Neuronal stem cell (in vitro differentiated cells): Measurements from ENCODE around the gene PRIM2.
"Not testable (repeated sequence)": the region's sequence is repeated elsewhere in the genome, so short reads cannot be mapped to it uniquely, and the experiment has no call there.

Experiments
- DNase-seq: peaks from one replicate; pipeline ENCODE4 v3.0.0-alpha.2; 2013; ENCODE audit warnings: low spot score
- H2AFZ ChIP-seq: one replicate; pipeline ENCODE4 v1.6.1; 2013; ENCODE audit warnings: mild to moderate bottlenecking, low read length, inconsistent platforms
- H2AK5ac ChIP-seq: 2 replicates; pipeline ENCODE4 v1.6.1; 2013; ENCODE audit warnings: low read depth, mild to moderate bottlenecking, inconsistent platforms, low read length, moderate library complexity, mixed read lengths
- H2BK120ac ChIP-seq: 2 replicates; pipeline ENCODE4 v1.6.1; 2013; ENCODE audit warnings: low read depth, mild to moderate bottlenecking, inconsistent platforms, low read length, moderate library complexity, mixed read lengths
- H2BK12ac ChIP-seq: one replicate; pipeline ENCODE4 v1.6.1; 2013; ENCODE audit warnings: low read length, inconsistent platforms
- H2BK15ac ChIP-seq: 2 replicates; pipeline ENCODE4 v1.6.1; 2013; ENCODE audit warnings: mild to moderate bottlenecking, low read length, inconsistent platforms, mixed read lengths
- H2BK5ac ChIP-seq: one replicate; pipeline ENCODE4 v1.6.1; 2013; ENCODE audit warnings: inconsistent platforms, mild to moderate bottlenecking, low read length, moderate library complexity
- H3K14ac ChIP-seq: one replicate; pipeline ENCODE4 v1.6.1; 2013; ENCODE audit warnings: low read length, inconsistent platforms
- H3K18ac ChIP-seq: 2 replicates; pipeline ENCODE4 v1.6.1; 2013; ENCODE audit warnings: low read length, inconsistent platforms
- H3K23ac ChIP-seq: 2 replicates; pipeline ENCODE4 v1.6.1; 2013; ENCODE audit warnings: low read depth, mild to moderate bottlenecking, mixed read lengths, low read length, inconsistent platforms; ENCODE audit not compliant: poor library complexity
- H3K27ac ChIP-seq: replicated peaks from 3 replicates; pipeline ENCODE4 v1.5.1; 2013; ENCODE audit warnings: low read length, inconsistent platforms
- H3K27me3 ChIP-seq, 3 experiments: 2 replicates each; pipeline ENCODE4 v1.6.1; 2013; ENCODE audit warnings: low read length in 3 of 3, mild to moderate bottlenecking in 2 of 3, inconsistent platforms in 1 of 3, low read depth in 1 of 3, mixed read lengths in 1 of 3, moderate library complexity in 1 of 3; ENCODE audit not compliant: control insufficient read depth in 3 of 3, insufficient read depth in 3 of 3
- H3K36me3 ChIP-seq, 2 donors: replicated peaks in 1 of 2; 2 replicates each; pipeline ENCODE4 v1.6.1; 2013; ENCODE audit warnings: low read length in 2 of 2; ENCODE audit not compliant: control insufficient read depth in 2 of 2, insufficient read depth in 2 of 2
- H3K4ac ChIP-seq: 2 replicates; pipeline ENCODE4 v1.6.1; 2013; ENCODE audit warnings: inconsistent platforms, mild to moderate bottlenecking, low read length, moderate library complexity
- H3K4me1 ChIP-seq, 2 donors: 1 replicate in 1 of 2; 2 replicates in 1 of 2; pipeline ENCODE4 v1.6.1; 2013; ENCODE audit warnings: low read length in 2 of 2, low read depth in 1 of 2; ENCODE audit not compliant: control insufficient read depth in 2 of 2, insufficient read depth in 1 of 2
- H3K4me2 ChIP-seq: one replicate; pipeline ENCODE4 v1.6.1; 2013; ENCODE audit warnings: mild to moderate bottlenecking, low read length, inconsistent platforms; ENCODE audit not compliant: insufficient read depth, poor library complexity, severe bottlenecking
- H3K4me3 ChIP-seq, 2 donors: 2 replicates each; pipeline ENCODE4 v1.5.1; 2013; ENCODE audit warnings: low read length in 2 of 2, mild to moderate bottlenecking in 2 of 2, inconsistent platforms in 1 of 2, moderate library complexity in 1 of 2
- H3K79me1 ChIP-seq: one replicate; pipeline ENCODE4 v1.6.1; 2013; ENCODE audit warnings: low read depth, mild to moderate bottlenecking, inconsistent platforms, low read length, moderate library complexity
- H3K9ac ChIP-seq: one replicate; pipeline ENCODE4 v1.6.1; 2013; ENCODE audit warnings: mild to moderate bottlenecking, low read depth, low read length, inconsistent platforms; ENCODE audit not compliant: poor library complexity
- H3K9me3 ChIP-seq, 2 donors: replicated peaks in 1 of 2; 2 replicates each; pipeline versions ENCODE3 to v1.6.1; 2013; ENCODE audit warnings: low read length in 2 of 2, mild to moderate bottlenecking in 2 of 2, inconsistent platforms in 1 of 2, low read depth in 1 of 2, mixed read lengths in 1 of 2, moderate library complexity in 1 of 2; ENCODE audit not compliant: control insufficient read depth in 2 of 2, insufficient read depth in 1 of 2
- H4K8ac ChIP-seq: one replicate; pipeline ENCODE4 v1.6.1; 2013; ENCODE audit warnings: low read depth, mild to moderate bottlenecking, inconsistent platforms, low read length, moderate library complexity
- H4K91ac ChIP-seq: one replicate; pipeline ENCODE4 v1.6.1; 2013; ENCODE audit warnings: low read length, low read depth, mild to moderate bottlenecking, inconsistent platforms; ENCODE audit not compliant: poor library complexity
- WGBS, 2 donors: extraction: QIAGEN DNeasy Blood & Tissue Kit; methylation state at CpG; one replicate each; pipeline ENCODE4 v1.1.7; 2013; ENCODE audit warnings: missing lambda C conversion rate in 2 of 2, mixed read lengths in 1 of 2; ENCODE audit not compliant: insufficient read length in 2 of 2, insufficient replicate concordance in 1 of 2; ENCODE audit errors: extremely low coverage in 2 of 2; 5-methylcytosine and 5-hydroxymethylcytosine counted together

The PRIM2 gene

GRCh38 chr6:57306273-57306672 is 11.2 kb upstream of the PRIM2 start:
- Histone ChIP-seq H3K27me3 (peaks cover 0 to 11% (median 0%) of the 10 kb centered on the region in 3 experiments), H3K36me3 (no peaks in the 10 kb centered on the region), H3K14ac (no peak overlapping the region), H3K4me3 (no peak overlapping the region), H3K27ac (no peak overlapping the region), H3K23ac (no peak overlapping the region), H3K9me3 (no peaks in the 10 kb centered on the region), H3K4me2 (no peak overlapping the region), H2BK5ac (no peak overlapping the region), H2AK5ac (no peak overlapping the region), H3K9ac (no peak overlapping the region), H2AFZ (no peak overlapping the region), H3K79me1 (no peaks in the 10 kb centered on the region), H2BK15ac (no peak overlapping the region), H3K4me1 (no peaks in the 10 kb centered on the region), H2BK120ac (no peak overlapping the region), H2BK12ac (no peak overlapping the region), H3K4ac (no peak overlapping the region), H4K8ac (no peak overlapping the region), H4K91ac (no peak overlapping the region), H3K18ac (no peak overlapping the region)
- DNase-seq: no peak
- no CpG with 5 or more reads among the region's 5 CpGs for WGBS, 2 donors

- DNase-seq: no peak
- Histone ChIP-seq H3K36me3 (no peaks in the 10 kb centered on the region), H3K79me1 (no peaks in the 10 kb centered on the region), H4K91ac (no peak overlapping the region), H2AFZ (no peak overlapping the region), H3K9ac (no peak overlapping the region), H3K4me1 (no peaks in the 10 kb centered on the region), H4K8ac (no peak overlapping the region), H2AK5ac (no peak overlapping the region), H3K18ac (no peak overlapping the region), H3K9me3 (no peaks in the 10 kb centered on the region), H3K23ac (no peak overlapping the region), H2BK12ac (no peak overlapping the region), H3K4me3 (no peak overlapping the region), H2BK15ac (no peak overlapping the region), H2BK120ac (no peak overlapping the region), H3K14ac (no peak overlapping the region), H3K27me3 (peaks cover 0 to 11% (median 0%) of the 10 kb centered on the region in 3 experiments), H3K27ac (no peak overlapping the region), H3K4me2 (no peak overlapping the region), H2BK5ac (no peak overlapping the region), H3K4ac (no peak overlapping the region)
- no CpG with 5 or more reads among the region's 1 CpG for WGBS, 2 donors
Observed at GRCh38 chr6:57307850-57308249, 9.6 kb upstream of the PRIM2 start.

- H4K91ac ChIP-seq, H3K4me3 ChIP-seq, DNase-seq, H2BK12ac ChIP-seq, H2AK5ac ChIP-seq, H3K14ac ChIP-seq, H3K9ac ChIP-seq, H3K4me2 ChIP-seq, H3K4ac ChIP-seq, H3K36me3 ChIP-seq, H3K27ac ChIP-seq, H3K4me1 ChIP-seq, H3K79me1 ChIP-seq, H2AFZ ChIP-seq, H3K18ac ChIP-seq, H2BK15ac ChIP-seq, H2BK5ac ChIP-seq, H3K9me3 ChIP-seq, H3K23ac ChIP-seq, H4K8ac ChIP-seq, H2BK120ac ChIP-seq: not testable (repeated sequence)
- WGBS, 2 donors: no CpG with 5 or more reads among the region's 3 CpGs
- H3K27me3 ChIP-seq: peaks cover 0 to 11% (median 0%) of the 10 kb centered on the region in 3 experiments
Observed at GRCh38 chr6:57308755-57309154, 8.7 kb upstream of the PRIM2 start.

DNA sequence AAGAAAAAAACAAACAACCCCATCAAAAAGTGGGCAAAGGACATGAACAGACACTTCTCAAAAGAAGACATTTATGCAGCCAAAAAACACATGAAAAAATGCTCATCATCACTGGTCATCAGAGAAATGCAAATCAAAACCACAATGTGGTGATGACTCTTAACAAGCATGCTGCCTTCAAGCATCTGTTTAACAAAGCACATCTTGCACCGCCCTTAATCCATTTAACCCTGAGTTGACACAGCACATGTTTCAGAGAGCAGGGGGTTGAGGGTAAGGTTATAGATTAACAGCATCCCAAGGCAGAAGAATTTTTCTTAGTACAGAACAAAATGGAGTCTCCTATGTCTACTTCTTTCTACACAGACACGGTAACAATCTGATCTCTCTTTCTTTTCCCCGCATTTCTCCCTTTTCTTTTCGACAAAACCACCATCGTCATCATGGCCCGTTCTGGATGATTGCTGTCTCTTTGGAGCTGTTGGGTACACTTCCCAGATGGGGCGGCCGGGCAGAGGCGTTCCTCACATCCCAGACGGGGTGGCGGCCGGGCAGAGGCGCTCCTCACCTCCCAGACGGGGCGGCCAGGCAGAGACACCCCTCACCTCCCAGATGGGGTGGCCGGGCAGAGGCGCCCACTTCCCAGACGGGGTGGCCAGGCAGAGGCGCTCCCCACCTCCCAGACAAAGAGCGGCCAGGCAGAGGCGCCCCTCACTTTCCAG is 7.2 kb upstream of the PRIM2 start:
- H3K9me3 ChIP-seq, H2BK120ac ChIP-seq, H2AK5ac ChIP-seq, H3K9ac ChIP-seq, H3K27ac ChIP-seq, H2AFZ ChIP-seq, H2BK12ac ChIP-seq, H3K4ac ChIP-seq, H3K4me2 ChIP-seq, H2BK15ac ChIP-seq, H3K27me3 ChIP-seq, H3K4me1 ChIP-seq, H3K4me3 ChIP-seq, DNase-seq, H3K18ac ChIP-seq, H4K8ac ChIP-seq, H3K79me1 ChIP-seq, H3K14ac ChIP-seq, H3K23ac ChIP-seq, H2BK5ac ChIP-seq, H3K36me3 ChIP-seq, H4K91ac ChIP-seq: not testable (repeated sequence)
- no CpG with 5 or more reads among the region's 21 CpGs for WGBS, 2 donors
